TTC549 (cell line): ENCODE results near the gene PTPN4.
"Not testable (repeated sequence)": the region's sequence is repeated elsewhere in the genome, so short reads cannot be mapped to it uniquely, and the experiment has no call there.

Source experiments
- FAIRE-seq: peaks from 2 replicates; lab custom pipeline; 2012; peaks lifted over from hg19 to GRCh38; lab: Jason Lieb, UNC

PTPN4 gene

DNA sequence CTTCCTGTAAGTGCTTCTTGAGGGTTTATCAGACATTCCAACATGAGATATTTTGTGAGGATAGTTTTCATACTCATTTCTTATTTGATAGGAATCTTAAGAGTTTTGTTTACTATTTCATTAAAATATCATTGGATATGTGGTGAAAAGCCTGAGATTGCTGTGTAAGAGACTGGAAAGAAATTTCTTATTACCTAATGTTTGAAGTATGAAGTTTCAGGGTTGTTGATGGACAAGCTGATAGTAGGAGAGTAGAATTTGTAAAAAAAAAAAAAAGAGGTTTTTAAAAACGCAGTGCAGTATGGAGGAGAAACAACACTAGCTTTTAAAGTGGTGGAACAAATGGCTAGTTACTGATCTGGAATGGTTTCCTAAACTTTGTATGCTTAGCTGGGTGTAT is 260.8 kb downstream of the PTPN4 start:
- no peak for FAIRE-seq

DNA sequence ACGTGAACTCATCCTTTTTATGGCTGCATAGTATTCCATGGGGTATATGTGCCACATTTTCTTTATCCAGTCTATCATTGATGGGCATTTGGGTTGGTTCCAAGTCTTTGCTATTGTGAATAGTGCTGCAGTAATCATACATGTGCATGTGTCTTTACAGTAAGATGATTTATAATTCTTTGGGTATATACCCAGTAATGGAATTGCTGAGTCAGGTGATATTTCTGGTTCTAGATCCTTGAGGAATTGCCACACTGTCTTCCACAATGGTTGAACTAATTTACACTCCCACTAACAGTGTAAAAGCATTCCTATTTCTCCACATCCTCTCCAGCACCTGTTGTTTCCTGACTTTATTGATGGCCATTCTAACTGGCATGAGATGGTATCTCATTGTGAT is 262.8 kb downstream of the PTPN4 start:
- not testable (repeated sequence) for FAIRE-seq

DNA sequence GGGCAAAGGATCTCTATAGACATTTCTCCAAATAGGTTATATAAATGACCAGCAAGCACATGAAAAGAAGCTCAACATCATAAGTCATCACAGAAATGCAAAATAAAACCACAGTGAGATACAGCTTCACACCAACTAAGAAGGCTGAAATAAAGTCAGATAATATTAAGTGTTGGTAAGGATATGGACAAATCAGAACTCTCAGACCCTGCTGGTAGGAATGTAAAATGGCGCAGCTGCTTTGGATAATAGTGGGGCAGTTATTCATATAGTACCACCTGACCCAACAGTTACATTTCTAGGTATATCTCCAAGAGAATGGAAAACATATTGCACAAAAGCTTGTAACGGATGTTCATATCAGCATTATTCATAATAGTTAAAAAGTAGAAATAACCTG is 267.2 kb downstream of the PTPN4 start:
- no peak for FAIRE-seq

DNA sequence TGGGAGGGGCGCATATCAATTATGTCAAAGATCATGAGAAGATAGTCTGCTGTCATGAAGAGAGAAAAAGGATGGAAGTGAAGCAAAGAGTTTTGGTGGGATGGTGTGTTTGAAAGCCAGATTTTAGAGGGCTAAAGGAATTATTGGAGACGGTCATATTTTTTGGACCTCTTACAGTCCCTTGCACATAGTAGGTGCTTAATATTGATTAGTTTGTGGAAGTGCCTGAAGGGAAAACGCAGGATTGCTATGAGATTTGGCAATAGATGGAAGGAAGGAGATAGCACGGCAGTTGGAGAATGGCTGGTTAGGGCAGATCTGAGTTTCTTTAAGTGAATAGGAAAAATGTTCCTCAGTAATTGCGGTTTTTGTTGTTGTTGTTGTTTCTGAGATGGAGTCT is 269.1 kb downstream of the PTPN4 start:
- FAIRE-seq = no peak

DNA sequence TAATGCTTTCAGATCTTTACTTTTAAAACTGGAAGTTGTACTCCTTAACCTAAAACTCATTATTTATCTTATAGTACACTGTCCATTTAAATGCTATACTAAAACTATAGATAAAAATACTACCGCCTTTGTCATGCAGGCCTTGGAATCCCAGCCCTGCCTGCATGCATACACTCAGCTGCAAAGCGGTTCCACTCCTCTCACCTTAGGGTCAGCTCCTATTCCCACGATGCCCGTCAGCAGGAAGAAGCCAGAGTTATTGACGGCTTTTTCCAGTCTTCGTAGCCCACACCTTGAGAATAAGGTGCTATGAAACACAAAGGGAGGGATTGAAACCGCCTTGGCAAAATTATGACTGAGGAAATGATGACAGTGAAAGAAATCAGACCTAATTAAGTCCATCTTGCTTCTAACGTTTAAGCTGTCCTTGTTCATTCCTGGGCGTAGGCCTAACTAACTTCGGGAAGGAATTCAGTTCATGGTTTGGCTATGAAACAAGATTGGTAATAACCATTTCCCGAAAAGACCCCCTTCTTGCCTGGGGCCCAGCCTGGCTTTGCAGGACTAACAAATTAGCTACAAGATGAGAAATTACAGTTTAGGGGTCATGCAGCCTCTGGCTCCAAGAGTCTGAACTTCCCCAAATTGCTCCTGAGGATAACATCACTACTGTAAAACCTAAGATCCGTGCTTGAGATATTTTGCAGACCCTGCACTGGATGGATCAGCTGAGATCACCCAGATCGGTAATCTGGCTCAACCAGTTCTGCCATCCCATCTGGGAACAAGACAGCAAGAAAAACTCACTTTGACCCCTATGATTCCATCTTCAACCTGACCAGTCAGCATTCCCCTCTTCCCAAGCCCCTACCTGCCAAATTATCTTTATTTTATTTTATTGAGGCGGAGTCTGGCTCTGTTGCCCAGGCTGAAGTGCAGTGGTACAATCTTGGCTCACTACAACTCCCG is 270.2 kb downstream of the PTPN4 start:
- FAIRE-seq = no peak

DNA sequence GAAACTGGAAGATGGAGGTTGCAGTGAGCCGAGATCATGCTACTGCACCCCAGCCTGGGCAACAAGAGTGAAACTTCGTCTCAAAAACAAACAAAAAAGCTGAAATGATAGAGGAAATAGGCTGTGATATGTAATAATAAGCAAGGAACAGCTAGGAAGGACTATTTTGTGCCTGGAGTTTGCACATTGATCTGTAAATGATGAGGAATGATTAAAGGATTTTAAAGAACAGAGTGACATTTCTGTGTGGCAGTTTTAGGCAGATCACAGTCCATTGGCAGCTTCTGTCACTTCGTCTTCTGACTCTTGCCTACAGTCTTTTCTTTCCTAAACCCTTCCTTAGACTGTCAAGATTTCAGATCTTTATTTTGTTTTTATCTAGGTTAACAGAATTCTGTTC is 272.6 kb downstream of the PTPN4 start:
- FAIRE-seq = no peak
